Fibroblast of lung (primary cell): ENCODE results near the gene CCDC33.

Source experiments
- CTCF ChIP-seq, 2 donors: IDR thresholded peaks in 1 of 2; conservative IDR thresholded peaks in 1 of 2; 1 replicate in 1 of 2; 2 replicates in 1 of 2; pipeline ENCODE4 v1.5.1; 2011 to 2012; ENCODE audit warnings: low read length in 2 of 2, control low read depth in 1 of 2, inconsistent platforms in 1 of 2, low read depth in 1 of 2, mild to moderate bottlenecking in 1 of 2
- EZH2 ChIP-seq: IDR thresholded peaks from 2 replicates; pipeline ENCODE4 v1.5.1; 2012; ENCODE audit warnings: low read length, control low read depth, mild to moderate bottlenecking; ENCODE audit errors: missing control alignments

GRCh38 chr15:74333093-74333492 is 97.0 kb downstream of the CCDC33 start:
- no peak for TF ChIP-seq EZH2
- no peak for TF ChIP-seq CTCF (conservative IDR thresholded peaks at IDR 0.05 in 1 of 2, IDR thresholded peaks at IDR 0.05 in 1 of 2; ENCODE audit: low read depth in 1 of 2, low read length in 2 of 2)
